ENCODE data around the gene TXLNA.

Gene TXLNA

DNA sequence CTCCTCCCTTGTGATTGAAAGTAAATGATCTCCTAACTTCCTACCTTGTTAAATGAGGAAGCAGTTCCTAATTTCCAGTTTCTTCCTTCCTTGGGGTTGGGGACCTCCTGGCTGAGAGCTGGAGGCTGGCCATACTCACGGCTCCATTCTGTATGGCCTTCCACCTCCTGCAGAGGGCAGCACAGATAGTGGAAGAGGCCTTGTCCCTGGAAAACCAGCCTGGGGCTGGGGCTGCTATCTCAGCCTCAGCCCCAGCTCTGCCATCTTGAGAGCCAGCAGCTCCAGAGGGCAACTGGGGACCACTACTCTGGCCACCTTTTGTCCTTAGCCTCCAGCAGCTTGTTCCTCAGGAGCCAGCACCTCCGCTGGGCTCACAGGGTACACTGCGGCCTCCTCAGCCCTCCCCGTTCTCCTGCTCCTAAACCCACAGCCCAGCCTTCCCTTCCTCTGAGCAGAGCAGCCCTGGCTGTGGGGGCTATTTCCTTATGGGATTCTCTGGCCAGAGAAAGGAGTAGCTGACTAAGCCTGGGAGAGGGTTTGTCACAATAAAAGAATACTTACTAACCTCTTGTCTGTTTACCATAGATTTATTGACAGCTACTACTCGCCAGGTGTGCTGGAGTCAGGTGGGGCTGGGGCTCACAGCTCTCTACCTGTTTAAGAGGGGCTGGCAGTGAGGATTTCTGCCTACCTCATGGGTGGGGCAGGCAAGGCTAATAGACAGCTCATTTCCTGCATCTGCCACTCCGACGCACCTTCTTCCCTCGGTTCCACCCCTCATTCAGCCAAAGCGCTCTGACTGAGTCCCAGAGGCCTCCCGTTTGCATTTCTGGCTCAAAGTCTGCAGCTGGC, 36.4 kb downstream of the TXLNA start:
- DNase-seq, result peak; percentile 95

DNA sequence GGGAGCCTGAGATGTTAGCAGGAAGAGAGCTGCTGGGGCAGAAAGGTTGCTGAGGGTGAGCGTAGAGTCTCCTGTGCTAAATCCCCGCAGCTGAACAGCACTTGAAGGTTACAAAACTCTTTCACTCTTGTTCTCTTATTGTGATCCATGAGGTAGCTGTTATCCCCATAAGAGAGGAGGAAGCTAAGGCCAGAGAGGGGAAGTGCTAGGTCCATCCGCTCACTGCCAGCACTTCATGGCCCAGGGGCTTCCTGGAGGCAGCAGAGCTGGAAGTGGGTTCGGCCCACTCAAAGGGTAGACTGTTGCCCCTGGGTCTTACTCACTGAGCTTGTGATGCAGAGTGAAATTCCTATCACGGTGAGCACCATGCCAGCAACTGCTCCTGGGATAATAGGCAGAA, 37.1 kb downstream of the TXLNA start:
- no peak for DNase-seq

DNA sequence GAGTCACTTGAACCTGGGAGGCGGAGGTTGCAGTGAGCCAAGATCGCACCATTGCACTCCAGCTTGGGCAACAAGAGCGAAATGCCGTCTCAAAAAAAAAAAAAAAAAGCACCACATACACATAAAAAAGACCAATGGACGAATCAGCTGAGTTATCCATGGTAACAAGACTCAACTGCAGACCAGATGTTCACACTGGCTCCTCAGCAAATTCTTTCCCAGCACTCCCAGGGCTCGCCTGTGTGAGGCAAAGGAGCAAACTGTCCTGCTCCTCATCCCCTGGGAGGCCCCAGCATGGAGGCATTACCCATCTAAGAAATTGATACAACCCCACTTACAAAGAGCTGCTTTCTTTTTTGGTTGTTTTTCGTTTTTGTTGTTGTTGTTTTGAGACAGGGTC, 39.5 kb downstream of the TXLNA start:
- DNase-seq, result no peak

DNA sequence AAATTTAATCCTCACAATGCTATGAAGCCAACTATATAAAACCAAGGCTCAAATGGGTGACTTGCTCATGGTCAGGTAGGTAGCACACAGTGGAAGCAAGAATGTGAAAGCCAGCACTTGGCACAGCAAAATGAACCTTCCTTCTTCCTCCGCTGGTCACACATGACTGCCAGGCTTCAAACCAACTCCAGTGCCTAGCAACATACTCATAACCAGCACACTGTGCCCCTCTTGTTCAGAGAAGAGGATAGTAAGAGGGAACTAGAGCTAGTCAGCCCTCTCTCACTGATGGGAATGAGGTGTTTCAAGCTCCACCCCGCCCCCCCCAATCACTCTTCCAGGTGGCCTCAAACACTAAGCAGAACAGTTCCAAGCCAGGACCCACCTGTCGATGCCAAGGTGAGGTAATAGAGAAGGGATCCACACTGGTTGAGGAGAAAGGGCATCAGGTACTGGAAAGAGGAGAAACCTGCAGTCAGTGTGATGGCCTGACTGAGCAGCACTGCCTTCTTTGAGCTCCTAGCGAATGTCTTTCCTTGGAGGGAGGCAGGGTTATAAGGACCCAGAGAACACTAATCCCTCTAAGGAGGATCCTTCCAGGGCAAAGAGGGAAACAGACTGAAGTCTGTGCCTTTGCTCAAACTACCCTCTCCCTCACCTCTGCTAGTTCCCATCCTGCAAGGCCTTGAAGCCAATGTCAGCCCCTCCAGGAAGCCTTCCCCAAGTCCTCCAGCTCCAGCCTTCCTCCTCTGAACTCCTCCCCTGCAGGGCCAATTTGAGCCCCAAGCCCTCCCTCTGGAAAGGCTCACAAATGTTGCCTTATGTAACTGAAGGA, 41.5 kb downstream of the TXLNA start:
- no peak for DNase-seq

DNA sequence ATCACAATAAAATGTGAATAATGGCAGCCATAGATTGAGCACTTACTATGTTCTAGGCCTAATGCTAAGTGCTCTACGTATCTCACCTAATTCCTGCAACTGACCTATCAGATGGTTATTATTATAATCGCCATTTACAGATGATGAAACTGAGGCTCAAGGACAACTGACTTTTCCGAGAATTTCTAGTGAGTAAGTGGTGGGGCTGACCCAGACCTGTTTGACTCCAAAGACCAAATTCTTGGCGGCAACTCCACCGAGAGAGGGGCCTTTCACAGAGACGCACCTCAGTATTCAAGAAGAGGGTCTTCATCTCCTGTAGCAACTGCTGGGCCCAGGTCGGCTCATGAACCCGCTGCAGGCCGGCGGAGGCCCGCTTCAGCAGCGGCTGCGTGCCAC, 42.1 kb downstream of the TXLNA start:
- DNase-seq, result no peak

DNA sequence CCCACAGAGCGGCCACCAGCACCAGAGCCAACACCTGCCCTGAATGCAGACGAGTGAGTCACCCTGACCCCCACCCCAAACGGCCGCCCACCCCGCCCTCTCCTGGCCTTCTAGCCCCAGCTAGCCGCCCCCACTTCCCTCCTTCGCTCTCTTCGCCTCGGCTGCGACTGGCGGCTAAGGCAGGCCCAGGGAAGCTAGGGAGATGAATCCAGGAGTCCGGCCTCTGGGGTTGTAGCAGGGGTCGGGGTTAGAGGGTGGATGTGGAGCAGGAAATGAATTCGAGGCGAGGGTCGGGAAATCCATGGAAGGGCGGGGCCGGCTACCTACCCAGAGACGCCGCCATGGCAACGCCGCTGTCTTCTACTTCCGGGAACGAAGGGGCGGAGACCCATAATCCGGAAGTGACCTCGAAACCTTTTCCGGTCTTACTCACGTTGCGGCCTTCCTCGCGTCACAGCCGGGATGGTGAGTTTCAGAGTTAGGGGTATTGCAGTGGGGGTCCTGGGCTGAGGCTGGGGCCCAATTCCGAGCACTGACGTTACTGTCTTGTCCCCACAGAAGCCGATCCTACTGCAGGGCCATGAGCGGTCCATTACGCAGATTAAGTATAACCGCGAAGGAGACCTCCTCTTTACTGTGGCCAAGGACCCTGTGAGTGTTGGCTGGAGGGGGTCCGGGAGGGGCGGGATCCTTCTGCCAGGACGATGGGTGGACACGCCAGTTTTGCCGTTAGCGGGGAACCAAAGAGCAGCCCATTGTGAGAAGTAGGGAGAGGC, 42.7 kb downstream of the TXLNA start, which contains the start of the genes EIF3I and TMEM234:
TSS of gene EIF3I (plus strand) at position 428 of the 776 bp plus-strand sequence. CDS start at position 463, 35 bp downstream.
TSS of gene TMEM234 (minus strand) at position 374 of the 776 bp plus-strand sequence. CDS start at position 343, 31 bp downstream.
- peak; percentile 94 for DNase-seq

DNA sequence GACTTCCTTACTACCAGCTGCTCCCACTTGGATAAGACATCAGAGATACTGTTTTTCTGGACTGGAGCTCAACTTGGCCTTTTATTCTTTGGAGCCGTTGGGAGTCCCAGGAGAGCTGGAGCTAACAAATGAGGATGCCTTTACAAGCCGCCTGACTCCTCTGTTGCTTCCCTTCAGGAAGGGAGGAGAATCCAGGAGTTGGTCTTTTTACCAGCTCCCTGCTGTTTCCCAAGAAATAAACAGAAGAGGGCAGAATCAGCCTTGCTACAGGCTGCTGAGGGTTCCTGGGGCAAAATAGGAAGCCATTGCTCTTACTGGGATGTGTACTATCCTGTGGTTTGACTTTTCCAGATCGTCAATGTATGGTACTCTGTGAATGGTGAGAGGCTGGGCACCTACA, 44.2 kb downstream of the TXLNA start:
- DNase-seq, result no peak

DNA sequence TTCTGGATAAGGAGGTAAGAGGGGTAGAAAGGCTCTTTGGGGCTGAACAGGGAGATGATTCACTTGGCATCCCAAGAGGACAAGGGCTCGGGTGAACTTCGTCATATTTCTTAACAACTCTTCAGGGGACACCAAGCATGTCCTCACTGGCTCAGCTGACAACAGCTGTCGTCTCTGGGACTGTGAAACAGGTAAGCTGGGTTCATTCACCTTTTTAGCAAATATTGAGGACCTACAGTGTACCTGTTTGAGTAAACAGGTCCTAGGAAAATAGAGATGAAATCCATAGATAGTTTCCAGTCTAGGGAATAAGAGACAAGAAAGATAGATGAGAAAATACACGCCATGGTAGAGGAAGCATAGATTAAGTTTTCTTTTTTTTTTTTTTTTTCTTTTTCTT, 44.8 kb downstream of the TXLNA start:
- no peak for DNase-seq

DNA sequence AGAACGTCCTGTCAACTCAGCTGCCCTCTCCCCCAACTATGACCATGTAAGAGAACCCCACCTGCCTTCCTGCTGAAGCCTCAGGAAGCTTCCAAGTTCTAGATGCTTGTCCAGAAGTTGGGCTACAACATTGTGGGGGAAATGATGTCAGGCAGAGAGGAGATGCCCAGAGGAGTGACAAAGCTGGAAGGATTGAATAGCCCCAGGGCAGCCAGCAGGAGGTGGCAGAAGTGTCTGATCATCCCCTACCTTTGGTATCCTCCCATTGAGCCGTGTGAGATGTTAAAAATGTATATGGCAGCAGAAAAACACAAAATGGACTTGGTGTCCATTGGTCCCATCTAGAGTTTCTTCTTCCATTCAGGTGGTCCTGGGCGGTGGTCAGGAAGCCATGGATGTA, 49.3 kb downstream of the TXLNA start:
- no peak for DNase-seq

DNA sequence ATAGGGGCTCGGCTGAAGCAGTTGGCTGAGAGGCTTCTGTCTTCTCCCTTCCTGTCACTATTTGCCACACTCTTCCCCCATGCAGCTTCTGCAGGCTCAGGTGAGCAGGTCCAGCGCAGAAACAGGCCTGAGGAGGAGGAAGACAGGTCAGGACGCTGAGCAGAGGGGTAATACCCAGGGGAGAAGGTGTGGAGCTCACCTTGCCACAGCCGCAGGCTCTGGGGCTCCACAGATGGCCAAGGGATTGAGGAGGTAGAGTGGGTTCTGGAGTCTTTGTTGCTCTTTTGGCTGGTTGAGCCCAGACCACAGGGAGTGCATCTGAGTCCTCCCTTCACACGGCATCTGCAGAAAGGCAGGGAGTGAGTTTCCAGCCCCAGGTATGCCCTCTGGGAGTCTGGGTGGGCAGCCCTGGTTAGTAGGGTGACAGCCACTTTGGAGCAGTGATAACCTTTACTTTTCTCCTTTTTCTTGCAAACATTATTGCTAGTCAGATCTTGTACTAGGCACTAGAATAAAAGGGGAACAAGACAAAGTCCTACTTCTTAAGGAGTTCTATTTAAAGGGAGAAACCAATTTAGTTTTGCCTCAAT, 52.5 kb downstream of the TXLNA start:
- DNase-seq, result no peak

DNA sequence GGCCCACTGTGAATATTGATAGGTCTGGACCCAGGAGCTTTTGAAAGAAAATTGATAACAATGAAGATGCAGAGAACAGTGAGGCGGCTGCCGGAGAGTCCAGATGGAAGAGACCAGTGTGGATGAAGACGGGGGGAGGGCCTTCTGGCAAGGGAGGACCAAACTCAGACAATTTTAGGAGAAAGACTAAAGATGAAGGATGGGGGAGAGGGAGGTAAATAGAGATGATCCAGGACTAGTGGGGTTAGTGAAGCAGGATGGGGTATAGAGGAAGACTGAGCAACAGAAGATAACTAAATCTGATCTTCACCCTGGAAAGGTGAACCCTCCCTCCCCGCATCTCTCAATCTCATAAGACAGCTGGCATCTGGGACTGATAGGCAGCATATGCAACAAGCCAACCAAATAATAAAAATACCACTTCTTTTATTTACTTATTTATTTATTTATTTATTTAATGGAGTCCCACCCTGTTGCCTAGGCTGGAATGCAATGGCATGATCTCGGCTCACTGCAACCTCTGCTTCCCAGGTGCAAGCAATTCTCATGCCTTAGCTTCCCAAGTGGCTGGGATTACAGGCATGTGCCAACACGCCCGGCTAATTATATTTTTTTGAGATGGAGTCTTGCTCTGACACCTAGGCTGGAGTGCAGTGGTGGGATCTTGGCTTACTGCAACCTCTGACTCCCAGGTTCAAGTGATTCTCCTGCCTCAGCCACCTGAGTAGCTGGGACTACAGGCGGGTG, 53.3 kb downstream of the TXLNA start:
- no peak for DNase-seq

DNA sequence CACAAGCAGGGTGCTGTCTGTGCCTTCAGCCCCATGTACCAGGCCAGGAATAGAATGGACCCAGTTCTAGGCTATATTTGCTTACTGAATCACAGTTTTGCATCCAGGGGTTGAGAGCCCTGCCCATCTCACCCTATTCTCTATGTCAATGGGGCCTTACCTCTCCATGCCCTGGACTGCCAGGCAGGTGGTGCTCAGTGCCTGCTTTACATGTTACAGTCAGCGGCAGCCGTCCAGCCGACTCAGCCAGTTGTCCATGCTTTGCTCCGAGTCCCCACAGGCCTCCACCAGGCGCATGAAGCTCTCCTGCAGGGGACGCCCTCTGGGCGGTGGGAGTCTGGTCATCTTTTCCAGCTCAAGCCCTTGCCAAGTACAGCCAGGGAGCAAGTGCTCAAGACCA, 55.3 kb downstream of the TXLNA start:
- DNase-seq, result no peak

DNA sequence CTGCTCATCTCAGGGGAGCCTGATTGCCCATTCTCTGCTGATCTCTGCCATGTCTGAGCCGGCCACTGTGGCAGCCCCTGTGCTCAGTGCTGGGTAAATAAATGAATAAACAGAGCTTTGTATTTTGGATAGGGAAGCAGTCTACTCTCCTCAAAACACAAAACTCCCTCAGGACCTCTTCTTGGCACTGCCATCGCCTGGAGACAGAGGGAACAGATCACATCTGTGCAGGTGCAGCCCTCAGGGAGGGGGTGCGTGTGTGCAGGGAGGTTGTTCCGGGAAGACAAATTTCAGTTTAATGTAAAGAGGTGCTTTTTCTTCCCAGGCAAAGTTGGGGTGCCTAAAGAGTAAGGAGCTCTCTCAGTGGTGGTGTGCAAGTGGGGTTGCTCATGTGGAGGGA, 59.9 kb downstream of the TXLNA start:
- peak; percentile 73 for DNase-seq

DNA sequence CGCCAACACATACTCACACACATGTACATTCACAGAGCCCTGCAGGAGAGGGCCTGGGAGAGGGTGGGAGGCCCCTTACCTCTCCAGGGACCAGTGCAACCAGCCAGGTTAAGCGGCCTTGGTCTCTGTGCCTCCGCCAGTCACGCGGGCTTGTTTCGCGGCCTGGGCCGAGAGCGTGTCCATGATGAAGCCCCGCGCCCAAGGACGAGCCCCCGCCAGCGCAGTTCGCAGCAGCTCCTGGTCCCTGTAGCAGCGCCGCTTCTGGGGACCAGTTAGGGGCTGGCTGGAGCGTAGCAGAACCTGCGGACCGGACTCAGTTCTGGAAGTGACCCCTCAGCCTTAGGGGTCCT, 60.3 kb downstream of the TXLNA start:
- DNase-seq, result peak; percentile 60

DNA sequence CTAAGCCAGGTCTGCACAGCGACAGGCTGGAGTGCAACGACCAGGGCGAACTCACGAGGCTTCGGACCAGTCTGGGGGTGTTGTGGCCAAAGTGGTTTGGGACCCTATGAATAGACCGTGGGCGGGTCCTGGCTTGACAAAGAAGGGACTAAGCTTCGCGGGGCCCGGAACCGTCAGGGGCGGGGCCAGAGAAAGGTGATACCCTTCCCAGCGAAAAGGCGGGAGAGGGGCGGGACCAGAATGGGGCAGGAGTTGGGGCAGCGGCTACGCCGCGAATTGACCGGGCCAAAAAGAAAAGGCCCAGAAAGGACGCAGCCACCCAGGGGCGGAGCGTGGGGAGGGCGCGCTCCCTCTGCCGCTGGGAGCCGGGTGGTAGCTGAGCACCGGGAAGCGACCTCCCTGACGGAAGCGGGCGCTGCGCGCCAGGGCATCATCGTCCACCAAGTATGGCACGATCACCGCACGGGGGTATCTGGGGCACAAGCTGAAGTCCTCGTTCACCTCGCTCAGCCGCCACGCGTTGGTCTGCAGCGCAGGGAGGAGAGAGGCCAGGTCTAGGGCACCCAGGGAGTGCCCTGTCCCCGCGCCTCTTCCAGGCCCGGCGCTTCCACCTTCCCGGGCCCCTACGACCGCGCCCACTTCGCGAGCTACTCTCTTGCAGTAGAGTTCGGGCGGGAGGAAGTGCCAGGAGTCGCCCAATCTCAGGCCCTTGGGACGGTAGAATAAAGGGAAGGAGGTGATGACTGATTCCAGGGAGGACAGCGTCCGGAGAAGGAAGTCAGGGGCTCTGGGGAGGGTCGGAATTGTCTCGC, 60.9 kb downstream of the TXLNA start:
- DNase-seq, result peak; percentile 97

DNA sequence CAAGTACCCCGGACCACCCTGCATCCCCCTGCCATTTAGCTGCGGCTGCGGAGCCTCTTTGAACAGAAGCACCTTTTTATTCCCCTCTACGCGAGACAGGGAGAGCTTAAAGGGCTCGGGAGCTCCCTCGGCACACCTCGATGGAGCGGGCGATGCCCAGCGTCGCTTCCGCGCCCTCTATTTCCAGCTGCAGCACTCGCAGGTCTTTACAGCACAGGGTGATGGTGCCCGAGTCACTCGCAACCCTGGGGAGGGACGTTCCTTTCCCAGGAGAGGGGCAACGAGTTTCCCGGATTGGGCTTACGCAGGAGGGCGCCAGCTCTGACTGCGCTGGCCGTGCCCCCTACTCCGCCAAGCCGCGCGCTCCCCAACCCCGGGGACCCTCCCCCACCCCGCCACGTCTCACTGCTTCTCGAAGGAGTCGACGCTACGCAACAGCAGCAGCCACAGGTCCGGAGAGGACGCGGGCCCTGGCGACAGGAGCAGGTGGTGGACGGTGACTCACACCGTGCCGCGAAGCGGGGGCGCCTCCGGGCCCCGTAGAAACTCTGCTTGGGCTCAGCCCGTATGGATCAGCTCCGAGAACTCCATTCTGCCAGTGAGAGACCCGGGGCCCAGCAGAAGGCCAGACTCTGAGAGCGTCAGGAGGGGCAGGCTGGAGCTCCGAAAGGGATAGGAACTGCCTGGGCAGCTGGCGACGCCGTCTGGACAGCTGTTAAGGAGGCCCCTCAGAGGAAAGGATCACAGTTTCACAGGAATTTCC, 61.7 kb downstream of the TXLNA start:
- DNase-seq, result peak; percentile 77

DNA sequence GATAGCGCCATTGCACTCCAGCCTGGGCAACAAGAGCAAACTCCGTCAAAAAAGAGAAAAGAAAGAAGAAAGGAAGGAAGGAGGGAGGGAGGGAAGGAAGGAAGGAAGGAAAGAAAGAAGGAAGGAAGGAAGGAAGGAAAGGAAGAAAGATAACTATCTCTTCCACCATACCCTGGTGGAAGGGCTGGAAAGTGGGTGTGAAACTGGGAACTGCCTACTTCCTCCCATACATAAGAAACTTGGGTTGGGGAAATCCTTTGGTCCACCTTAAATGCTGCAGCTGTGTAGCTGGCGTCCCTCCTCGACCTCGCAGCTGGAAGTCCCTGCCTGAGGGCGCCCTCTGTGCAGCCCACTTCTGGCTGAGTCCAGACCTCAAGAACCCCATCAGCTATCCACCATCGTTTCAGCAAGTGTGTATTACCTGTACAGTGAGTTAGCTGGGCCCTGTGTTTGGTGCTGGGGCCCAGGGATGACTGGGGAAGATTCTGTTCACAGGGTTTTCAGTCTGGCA, 62.9 kb downstream of the TXLNA start:
- no peak for DNase-seq

DNA sequence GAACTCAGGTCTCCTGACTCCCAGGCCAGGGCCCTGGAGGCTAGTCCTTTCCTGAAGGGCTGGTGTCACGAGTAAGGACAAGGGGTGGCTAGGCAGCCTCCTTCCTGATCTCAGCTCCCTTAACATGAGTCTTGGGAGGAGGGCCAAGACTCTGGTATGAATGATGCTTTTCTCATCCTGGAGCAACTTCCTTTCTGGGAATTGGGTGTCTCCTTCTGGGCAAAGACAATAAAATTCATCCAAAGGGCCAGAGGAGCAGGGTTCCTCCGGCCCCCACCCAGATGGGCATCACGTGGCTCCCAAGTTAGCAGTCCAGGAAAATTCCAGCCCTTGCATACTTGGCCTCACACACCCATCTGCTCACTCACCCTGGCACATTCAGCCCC, 67.4 kb downstream of the TXLNA start, which contains the start of gene FAM167B:
TSS of gene FAM167B (plus strand) at position 335 of the 386 bp plus-strand sequence. CDS start 200 bp downstream, outside the sequence.
- DNase-seq, result no peak

DNA sequence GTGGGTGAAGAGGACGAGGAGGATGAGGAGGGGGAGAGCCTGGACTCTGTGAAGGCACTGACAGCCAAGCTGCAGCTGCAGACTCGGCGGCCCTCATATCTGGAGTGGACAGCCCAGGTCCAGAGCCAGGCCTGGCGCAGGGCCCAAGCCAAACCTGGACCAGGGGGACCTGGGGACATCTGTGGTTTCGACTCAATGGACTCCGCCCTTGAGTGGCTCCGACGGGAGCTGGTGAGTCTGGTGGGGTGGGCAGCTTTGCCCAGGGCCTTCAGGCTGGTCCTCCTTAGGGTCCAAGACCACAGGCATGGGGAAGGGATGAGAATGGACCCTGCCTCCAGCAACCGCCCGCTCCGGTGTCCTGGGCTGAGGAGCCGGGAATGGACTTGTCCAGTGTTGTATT, 68.0 kb downstream of the TXLNA start:
- DNase-seq, result no peak
